Epithelial cell of esophagus (primary cell): ENCODE results near the gene SELENOH.
"Not testable (repeated sequence)": the region's sequence is repeated elsewhere in the genome, so short reads cannot be mapped to it uniquely, and the experiment has no call there.

Source experiments
- DNase-seq: peaks from one replicate; pipeline ENCODE4 v3.0.0; 2010; ENCODE audit warnings: low read depth
- H3K4me3 ChIP-seq: 2 replicates; pipeline ENCODE4 v1.5.1; 2011; ENCODE audit warnings: mild to moderate bottlenecking, low read length, control low read depth
- TF ChIP-seq, protein P1 (sequence below): IDR thresholded peaks from 2 replicates; pipeline ENCODE4 v1.5.1; 2011; ENCODE audit warnings: low read depth, mild to moderate bottlenecking, low read length, control low read depth, inconsistent platforms; ENCODE audit not compliant: insufficient read depth; ENCODE audit errors: missing control alignments

Gene SELENOH

GRCh38 chr11:57709802-57710367 lies 31.4 kb upstream of the SELENOH start:
- TF ChIP-seq, protein P1, sequence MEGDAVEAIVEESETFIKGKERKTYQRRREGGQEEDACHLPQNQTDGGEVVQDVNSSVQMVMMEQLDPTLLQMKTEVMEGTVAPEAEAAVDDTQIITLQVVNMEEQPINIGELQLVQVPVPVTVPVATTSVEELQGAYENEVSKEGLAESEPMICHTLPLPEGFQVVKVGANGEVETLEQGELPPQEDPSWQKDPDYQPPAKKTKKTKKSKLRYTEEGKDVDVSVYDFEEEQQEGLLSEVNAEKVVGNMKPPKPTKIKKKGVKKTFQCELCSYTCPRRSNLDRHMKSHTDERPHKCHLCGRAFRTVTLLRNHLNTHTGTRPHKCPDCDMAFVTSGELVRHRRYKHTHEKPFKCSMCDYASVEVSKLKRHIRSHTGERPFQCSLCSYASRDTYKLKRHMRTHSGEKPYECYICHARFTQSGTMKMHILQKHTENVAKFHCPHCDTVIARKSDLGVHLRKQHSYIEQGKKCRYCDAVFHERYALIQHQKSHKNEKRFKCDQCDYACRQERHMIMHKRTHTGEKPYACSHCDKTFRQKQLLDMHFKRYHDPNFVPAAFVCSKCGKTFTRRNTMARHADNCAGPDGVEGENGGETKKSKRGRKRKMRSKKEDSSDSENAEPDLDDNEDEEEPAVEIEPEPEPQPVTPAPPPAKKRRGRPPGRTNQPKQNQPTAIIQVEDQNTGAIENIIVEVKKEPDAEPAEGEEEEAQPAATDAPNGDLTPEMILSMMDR = no peak
- DNase-seq = no peak
- H3K4me3 ChIP-seq = no peak overlapping the region

GRCh38 chr11:57711414-57712255 lies 29.7 kb upstream of the SELENOH start, which contains the start of gene MED19:
Gene MED19, minus strand, starts transcription at chr11:57712215. Its CDS starts 36 bp downstream, at chr11:57712179.
- TF ChIP-seq, protein P1 = no peak
- DNase-seq = peak; percentile 99
- H3K4me3 ChIP-seq = peak within 1 kb of the TSS; percentile 100

- TF ChIP-seq, protein P1 = no peak
- peak within 1 kb of the TSS; percentile 100 for H3K4me3 ChIP-seq
- DNase-seq = peak; percentile 100
Measured at GRCh38 chr11:57712256-57713150, 28.8 kb upstream of the SELENOH start, which contains the start of gene TMX2. Gene TMX2, plus strand, starts transcription at chr11:57712593. Its CDS starts 26 bp downstream, at chr11:57712619.

GRCh38 chr11:57713835-57714234 lies 27.5 kb upstream of the SELENOH start:
- TF ChIP-seq, protein P1 = no peak
- H3K4me3 ChIP-seq = peak overlapping the region; percentile 100
- DNase-seq = no peak

DNA sequence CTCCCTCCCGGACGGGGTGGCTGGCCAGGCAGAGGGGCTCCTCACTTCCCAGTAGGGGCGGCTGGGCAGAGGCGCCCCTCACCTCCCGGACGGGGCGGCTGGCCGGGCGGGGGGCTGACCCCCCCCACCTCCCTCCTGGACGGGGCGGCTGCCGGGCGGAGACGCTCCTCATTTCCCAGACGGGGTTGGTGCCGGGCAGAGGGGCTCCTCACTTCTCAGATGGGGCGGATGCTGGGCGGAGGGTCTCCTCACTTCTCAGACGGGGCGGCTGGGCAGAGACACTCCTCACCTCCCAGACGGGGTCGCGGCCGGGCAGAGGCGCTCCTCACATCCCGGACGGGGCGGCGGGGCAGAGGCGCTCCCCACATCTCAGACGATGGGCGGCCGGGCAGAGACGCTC lies 24.6 kb upstream of the SELENOH start:
- H3K4me3 ChIP-seq = not testable (repeated sequence)

DNA sequence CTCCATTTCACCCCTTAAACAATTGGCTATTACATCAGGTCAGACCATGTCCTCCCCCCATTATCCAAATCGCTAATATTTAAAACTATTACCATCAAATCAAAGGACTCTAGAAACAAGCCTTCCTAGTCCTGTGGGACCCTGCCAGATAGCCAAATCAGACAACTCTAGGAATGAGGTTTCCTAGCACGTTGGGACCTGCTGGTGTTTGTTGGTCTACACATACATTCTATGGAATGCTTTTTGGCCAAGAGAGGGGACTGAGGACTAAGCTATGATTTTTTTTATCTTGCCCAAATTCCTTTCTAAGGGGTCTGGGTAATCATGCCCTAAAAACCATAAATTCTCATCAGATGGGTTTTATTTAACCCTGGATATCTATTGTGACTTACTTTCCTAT lies 14.1 kb upstream of the SELENOH start:
- TF ChIP-seq, protein P1 = no peak
- H3K4me3 ChIP-seq = no peak overlapping the region
- peak; percentile 53 for DNase-seq

More for the DNA sequence above, 24.6 kb upstream of the SELENOH start:
- not testable (repeated sequence) for DNase-seq

DNA sequence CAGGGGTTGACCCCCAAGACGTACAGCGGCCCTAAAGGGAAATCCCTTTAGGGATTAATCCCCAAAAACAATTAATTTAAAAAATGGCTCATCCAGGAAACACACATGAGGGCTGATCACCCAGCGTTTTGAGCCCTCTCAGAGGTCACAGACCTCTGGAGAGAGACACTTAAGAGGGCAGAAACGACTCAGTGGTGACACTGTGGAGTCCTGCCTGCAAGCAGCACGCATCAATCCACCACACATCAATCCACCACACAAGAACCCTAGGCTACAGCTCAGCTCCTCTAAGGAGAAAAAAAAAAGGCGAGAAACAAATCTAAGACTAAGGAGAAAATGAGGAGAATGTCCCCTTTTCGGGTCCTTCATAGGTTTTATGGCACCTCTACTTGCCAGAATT lies 12.5 kb upstream of the SELENOH start:
- H3K4me3 ChIP-seq = no peak overlapping the region
- TF ChIP-seq, protein P1 = no peak
- DNase-seq = no peak
